ENCODE results near the gene STX1A.

STX1A gene

DNA sequence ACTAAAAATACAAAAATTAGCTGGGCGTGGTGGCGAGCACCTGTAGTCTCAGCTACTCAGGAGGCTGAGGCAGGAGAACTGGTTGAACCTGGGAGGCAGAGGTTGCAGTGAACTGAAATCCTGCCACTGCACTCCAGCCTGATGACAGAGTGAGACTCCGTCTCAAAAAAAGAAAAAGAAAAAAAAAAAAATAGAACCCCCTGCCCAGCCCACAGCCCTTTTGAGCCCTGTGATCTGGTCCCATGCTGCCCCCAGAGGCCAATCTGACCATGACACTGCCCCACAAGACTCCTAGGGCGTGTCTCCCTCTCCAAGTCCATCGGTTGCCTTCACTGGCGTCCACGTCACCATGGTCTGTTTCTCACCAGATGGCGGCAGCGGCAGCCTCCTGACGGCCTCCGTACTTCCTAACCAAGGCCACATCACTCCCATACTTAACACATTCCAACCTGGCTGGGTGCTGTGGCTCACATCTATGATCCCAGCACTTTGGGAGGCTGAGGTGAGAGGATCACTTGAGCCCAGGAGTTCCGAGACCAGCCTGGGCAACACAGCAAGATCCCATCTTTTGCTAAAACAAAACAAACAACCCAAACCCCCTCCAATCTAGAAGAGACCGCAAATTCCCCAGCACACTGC is 18.0 kb downstream of the STX1A start:
- no peak for TF ChIP-seq ZNF70 (CRISPR knock-in tag; IDR thresholded peaks at IDR 0.05)
- no peak for TF ChIP-seq ZNF8 (CRISPR knock-in tag; IDR thresholded peaks at IDR 0.05)
- no peak for TF ChIP-seq ZNF565 (CRISPR knock-in tag; conservative IDR thresholded peaks at IDR 0.05; ENCODE audit: low read depth)
- no peak for TF ChIP-seq GLIS3 (CRISPR knock-in tag; IDR thresholded peaks at IDR 0.05)
- TF ChIP-seq ISL1 (CRISPR knock-in tag; IDR thresholded peaks at IDR 0.05), result no peak
- no peak for TF ChIP-seq CSDC2 (CRISPR knock-in tag; IDR thresholded peaks at IDR 0.05)
- TF ChIP-seq, protein P1, sequence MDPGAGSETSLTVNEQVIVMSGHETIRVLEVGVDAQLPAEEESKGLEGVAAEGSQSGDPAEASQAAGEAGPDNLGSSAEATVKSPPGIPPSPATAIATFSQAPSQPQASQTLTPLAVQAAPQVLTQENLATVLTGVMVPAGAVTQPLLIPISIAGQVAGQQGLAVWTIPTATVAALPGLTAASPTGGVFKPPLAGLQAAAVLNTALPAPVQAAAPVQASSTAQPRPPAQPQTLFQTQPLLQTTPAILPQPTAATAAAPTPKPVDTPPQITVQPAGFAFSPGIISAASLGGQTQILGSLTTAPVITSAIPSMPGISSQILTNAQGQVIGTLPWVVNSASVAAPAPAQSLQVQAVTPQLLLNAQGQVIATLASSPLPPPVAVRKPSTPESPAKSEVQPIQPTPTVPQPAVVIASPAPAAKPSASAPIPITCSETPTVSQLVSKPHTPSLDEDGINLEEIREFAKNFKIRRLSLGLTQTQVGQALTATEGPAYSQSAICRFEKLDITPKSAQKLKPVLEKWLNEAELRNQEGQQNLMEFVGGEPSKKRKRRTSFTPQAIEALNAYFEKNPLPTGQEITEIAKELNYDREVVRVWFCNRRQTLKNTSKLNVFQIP (CRISPR knock-in tag; IDR thresholded peaks at IDR 0.05; ENCODE audit: borderline replicate concordance, low read depth), result no peak
- TF ChIP-seq, protein P2, sequence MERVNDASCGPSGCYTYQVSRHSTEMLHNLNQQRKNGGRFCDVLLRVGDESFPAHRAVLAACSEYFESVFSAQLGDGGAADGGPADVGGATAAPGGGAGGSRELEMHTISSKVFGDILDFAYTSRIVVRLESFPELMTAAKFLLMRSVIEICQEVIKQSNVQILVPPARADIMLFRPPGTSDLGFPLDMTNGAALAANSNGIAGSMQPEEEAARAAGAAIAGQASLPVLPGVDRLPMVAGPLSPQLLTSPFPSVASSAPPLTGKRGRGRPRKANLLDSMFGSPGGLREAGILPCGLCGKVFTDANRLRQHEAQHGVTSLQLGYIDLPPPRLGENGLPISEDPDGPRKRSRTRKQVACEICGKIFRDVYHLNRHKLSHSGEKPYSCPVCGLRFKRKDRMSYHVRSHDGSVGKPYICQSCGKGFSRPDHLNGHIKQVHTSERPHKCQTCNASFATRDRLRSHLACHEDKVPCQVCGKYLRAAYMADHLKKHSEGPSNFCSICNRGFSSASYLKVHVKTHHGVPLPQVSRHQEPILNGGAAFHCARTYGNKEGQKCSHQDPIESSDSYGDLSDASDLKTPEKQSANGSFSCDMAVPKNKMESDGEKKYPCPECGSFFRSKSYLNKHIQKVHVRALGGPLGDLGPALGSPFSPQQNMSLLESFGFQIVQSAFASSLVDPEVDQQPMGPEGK (CRISPR knock-in tag; IDR thresholded peaks at IDR 0.05; ENCODE audit: borderline replicate concordance), result no peak
- TF ChIP-seq TCF4 (CRISPR knock-in tag; IDR thresholded peaks at IDR 0.05; ENCODE audit: borderline replicate concordance), result no peak
- TF ChIP-seq, protein P3, sequence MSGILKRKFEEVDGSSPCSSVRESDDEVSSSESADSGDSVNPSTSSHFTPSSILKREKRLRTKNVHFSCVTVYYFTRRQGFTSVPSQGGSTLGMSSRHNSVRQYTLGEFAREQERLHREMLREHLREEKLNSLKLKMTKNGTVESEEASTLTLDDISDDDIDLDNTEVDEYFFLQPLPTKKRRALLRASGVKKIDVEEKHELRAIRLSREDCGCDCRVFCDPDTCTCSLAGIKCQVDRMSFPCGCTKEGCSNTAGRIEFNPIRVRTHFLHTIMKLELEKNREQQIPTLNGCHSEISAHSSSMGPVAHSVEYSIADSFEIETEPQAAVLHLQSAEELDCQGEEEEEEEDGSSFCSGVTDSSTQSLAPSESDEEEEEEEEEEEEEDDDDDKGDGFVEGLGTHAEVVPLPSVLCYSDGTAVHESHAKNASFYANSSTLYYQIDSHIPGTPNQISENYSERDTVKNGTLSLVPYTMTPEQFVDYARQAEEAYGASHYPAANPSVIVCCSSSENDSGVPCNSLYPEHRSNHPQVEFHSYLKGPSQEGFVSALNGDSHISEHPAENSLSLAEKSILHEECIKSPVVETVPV (CRISPR knock-in tag; IDR thresholded peaks at IDR 0.05), result no peak
- no peak for TF ChIP-seq ZFP30 (CRISPR knock-in tag; IDR thresholded peaks at IDR 0.05)
- TF ChIP-seq ARNTL (CRISPR knock-in tag; IDR thresholded peaks at IDR 0.05; ENCODE audit: borderline replicate concordance, low read depth), result no peak
- no peak for TF ChIP-seq TOX (CRISPR knock-in tag; IDR thresholded peaks at IDR 0.05; ENCODE audit: borderline replicate concordance)
- no peak for TF ChIP-seq ZC3H10 (CRISPR knock-in tag; IDR thresholded peaks at IDR 0.05)
- ATAC-seq, result peak; percentile 48

DNA sequence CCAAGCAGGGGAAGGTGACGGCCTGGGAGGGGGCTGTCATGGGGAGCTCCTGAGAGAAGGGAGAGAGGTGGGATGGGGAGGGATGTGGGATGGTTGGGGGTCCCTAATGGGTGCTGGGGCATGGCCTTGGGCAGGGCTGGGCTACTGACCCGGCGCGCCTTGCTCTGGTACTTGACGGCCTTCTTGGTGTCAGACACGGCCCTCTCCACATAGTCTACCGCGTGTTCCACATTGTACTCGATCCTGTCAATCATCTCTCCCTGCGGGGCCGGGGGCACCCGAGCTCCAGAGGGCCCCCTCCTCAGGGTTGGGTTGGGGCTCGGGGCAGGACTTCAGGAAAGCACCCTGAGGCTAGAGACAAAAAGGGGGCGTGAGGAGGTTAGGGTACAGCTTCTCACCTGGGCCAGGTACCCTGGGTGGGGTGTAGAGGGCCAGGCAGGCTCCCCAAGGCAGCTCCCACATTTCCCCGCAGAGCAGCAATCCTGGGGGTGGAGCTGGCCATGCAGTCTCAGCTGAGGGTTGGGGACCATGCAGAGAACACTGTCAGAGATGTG is 18.8 kb downstream of the STX1A start:
- no peak for ATAC-seq
- TF ChIP-seq, protein P4, sequence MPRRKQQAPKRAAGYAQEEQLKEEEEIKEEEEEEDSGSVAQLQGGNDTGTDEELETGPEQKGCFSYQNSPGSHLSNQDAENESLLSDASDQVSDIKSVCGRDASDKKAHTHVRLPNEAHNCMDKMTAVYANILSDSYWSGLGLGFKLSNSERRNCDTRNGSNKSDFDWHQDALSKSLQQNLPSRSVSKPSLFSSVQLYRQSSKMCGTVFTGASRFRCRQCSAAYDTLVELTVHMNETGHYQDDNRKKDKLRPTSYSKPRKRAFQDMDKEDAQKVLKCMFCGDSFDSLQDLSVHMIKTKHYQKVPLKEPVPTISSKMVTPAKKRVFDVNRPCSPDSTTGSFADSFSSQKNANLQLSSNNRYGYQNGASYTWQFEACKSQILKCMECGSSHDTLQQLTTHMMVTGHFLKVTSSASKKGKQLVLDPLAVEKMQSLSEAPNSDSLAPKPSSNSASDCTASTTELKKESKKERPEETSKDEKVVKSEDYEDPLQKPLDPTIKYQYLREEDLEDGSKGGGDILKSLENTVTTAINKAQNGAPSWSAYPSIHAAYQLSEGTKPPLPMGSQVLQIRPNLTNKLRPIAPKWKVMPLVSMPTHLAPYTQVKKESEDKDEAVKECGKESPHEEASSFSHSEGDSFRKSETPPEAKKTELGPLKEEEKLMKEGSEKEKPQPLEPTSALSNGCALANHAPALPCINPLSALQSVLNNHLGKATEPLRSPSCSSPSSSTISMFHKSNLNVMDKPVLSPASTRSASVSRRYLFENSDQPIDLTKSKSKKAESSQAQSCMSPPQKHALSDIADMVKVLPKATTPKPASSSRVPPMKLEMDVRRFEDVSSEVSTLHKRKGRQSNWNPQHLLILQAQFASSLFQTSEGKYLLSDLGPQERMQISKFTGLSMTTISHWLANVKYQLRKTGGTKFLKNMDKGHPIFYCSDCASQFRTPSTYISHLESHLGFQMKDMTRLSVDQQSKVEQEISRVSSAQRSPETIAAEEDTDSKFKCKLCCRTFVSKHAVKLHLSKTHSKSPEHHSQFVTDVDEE (CRISPR knock-in tag; IDR thresholded peaks at IDR 0.05), result no peak
- no peak for TF ChIP-seq RARB (CRISPR knock-in tag; IDR thresholded peaks at IDR 0.05)

DNA sequence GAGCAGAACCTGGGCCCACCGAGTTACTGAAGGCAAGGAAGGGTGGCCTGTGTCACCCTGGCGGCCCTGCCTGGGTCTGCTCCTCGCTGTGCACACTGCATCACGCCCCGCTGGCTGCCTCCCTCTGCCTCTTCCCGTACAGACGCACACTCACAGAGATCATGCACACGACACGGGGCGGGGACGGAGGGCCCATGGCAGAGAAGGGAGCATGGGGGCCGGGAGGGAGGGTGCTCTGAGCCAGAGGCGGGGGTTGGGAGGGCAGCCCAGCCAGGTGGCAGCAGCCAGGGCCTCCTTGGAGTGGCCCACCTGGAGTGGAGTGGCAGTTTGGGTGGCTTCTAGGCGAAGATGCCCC is 19.4 kb downstream of the STX1A start:
- TF ChIP-seq, protein P4 (CRISPR knock-in tag; IDR thresholded peaks at IDR 0.05), result no peak
- no peak for TF ChIP-seq OSR1 (CRISPR knock-in tag; IDR thresholded peaks at IDR 0.05)
- TF ChIP-seq, protein P5, sequence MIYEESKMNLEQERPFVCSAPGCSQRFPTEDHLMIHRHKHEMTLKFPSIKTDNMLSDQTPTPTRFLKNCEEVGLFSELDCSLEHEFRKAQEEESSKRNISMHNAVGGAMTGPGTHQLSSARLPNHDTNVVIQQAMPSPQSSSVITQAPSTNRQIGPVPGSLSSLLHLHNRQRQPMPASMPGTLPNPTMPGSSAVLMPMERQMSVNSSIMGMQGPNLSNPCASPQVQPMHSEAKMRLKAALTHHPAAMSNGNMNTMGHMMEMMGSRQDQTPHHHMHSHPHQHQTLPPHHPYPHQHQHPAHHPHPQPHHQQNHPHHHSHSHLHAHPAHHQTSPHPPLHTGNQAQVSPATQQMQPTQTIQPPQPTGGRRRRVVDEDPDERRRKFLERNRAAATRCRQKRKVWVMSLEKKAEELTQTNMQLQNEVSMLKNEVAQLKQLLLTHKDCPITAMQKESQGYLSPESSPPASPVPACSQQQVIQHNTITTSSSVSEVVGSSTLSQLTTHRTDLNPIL (CRISPR knock-in tag; IDR thresholded peaks at IDR 0.05; ENCODE audit: low read depth), result no peak
- TF ChIP-seq, protein P2 (CRISPR knock-in tag; IDR thresholded peaks at IDR 0.05; ENCODE audit: borderline replicate concordance), result no peak
- no peak for TF ChIP-seq RARB (CRISPR knock-in tag; IDR thresholded peaks at IDR 0.05)
- no peak for ATAC-seq

Data from SK-N-SH treated with all-trans-retinoic acid at 6 μM for 48 hours (cell line).